ENCODE results near the gene NRIP1.
"Not testable (repeated sequence)": the region's sequence is repeated elsewhere in the genome, so short reads cannot be mapped to it uniquely, and the experiment has no call there.

NRIP1 gene

DNA sequence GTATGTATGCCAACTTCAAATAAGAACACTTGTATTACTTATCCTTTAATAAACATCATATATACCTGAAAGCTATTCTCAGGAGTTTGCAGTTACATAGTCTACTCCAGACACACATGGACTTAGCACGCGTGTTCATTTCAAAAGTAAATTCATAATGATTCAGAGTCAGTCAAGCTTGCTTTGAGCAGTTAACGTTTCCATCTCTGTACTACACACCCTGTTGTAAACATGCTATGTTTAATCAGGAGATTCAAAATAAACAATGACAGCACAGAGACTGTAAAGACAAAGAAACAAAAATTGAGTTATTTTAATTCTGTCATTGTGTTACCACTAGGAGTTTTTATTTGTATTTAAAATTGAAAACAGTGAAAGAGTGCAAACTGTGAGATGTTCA is 119.6 kb downstream of the NRIP1 start:
- H3K4me3 ChIP-seq (ENCODE audit: low read length) = no peak overlapping the region
- TF ChIP-seq, protein P1, sequence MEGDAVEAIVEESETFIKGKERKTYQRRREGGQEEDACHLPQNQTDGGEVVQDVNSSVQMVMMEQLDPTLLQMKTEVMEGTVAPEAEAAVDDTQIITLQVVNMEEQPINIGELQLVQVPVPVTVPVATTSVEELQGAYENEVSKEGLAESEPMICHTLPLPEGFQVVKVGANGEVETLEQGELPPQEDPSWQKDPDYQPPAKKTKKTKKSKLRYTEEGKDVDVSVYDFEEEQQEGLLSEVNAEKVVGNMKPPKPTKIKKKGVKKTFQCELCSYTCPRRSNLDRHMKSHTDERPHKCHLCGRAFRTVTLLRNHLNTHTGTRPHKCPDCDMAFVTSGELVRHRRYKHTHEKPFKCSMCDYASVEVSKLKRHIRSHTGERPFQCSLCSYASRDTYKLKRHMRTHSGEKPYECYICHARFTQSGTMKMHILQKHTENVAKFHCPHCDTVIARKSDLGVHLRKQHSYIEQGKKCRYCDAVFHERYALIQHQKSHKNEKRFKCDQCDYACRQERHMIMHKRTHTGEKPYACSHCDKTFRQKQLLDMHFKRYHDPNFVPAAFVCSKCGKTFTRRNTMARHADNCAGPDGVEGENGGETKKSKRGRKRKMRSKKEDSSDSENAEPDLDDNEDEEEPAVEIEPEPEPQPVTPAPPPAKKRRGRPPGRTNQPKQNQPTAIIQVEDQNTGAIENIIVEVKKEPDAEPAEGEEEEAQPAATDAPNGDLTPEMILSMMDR (IDR thresholded peaks at IDR 0.05; ENCODE audit: insufficient read depth, low read depth, low read length, missing control alignments) = no peak
- DNase-seq (ENCODE audit: low read depth) = no peak

DNA sequence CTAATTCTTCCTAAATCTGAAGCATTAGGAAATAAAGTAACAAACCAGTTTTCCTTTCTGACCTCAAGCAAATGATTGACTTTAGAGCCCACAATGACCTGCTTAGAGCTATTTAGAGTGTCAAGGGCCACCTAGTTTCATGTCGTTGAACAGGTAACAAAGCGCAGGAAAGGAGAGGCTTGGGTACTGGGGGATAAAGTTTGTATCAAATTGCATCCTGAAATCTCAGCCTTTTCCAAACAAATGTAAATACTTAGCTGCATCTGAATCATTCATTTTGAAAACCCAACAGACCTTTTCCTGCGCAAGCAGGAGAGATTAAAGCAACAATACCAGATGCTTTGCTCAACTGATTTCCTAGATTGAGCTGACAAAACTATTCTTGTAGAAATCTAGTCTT is 121.2 kb downstream of the NRIP1 start:
- no peak for DNase-seq (ENCODE audit: low read depth)
- no peak overlapping the region for H3K4me3 ChIP-seq (ENCODE audit: low read length)
- TF ChIP-seq, protein P1 (IDR thresholded peaks at IDR 0.05; ENCODE audit: insufficient read depth, low read depth, low read length, missing control alignments) = no peak

DNA sequence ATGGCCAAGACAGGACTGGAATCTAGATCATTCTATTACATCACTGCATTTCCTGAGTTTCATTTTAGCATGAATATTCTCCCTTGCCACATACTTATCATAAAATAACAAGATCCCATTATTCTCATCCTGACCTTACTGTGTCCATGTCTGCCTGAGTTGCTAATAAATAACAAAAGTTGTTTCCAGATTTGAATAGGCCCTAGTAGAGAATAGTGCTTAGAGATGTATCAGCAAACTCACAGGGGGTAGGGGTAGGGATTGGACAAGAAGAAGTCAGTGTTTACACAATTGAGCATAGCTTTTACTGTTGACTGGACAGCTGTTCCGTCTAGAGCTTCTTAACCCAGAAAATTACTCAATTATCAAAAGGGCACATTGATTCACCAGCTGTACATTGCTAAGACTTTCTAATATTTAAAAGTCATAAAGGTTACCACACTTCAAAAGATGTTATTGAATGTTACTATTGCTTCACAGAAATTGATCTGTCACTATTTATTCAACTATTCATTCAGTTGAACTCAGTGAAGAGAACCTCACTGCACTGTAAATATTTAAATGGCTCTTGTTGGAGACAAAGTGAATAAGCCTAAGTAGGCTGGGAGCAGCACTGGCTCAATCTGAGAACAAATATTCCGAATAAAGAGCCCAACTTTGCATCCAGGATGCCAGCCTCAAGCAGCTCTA is 121.9 kb downstream of the NRIP1 start:
- no peak overlapping the region for H3K4me3 ChIP-seq (ENCODE audit: low read length)
- TF ChIP-seq, protein P1 (IDR thresholded peaks at IDR 0.05; ENCODE audit: insufficient read depth, low read depth, low read length, missing control alignments) = no peak
- no peak for DNase-seq (ENCODE audit: low read depth)

DNA sequence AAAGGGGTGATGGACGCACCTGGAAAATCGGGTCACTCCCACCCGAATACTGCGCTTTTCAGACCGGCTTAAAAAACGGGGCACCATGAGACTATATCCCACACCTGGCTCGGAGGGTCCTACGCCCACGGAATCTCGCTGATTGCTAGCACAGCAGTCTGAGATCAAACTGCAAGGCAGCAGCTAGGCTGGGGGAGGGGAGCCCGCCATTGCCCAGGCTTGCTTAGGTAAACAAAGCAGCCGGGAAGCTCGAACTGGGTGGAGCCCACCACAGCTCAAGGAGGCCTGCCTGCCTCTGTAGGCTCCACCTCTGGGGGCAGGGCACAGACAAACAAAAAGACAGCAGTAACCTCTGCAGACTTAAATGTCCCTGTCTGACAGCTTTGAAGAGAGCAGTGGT is 137.5 kb downstream of the NRIP1 start:
- not testable (repeated sequence) for DNase-seq (ENCODE audit: low read depth); H3K4me3 ChIP-seq (ENCODE audit: low read length)

DNA sequence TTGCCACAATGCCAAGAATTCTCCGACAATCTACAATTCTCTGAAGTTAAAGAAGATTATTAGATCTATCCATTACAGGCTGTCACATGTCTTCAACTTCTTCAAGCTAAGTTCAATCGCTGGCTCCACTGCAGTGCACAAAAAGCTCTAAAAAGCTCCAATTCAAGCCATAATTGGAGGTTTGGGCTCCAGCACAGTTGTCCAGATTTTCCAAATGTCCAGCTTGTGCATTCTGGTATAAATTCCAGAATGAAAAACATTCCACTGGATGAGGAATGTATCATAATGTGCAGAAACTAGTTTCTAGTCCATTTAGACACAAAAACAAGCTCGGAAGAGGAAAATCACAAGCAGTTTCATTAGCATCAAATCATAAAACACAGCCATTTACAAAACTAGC is 138.6 kb downstream of the NRIP1 start:
- no peak for DNase-seq (ENCODE audit: low read depth)
- no peak overlapping the region for H3K4me3 ChIP-seq (ENCODE audit: low read length)
- TF ChIP-seq, protein P1 (IDR thresholded peaks at IDR 0.05; ENCODE audit: insufficient read depth, low read depth, low read length, missing control alignments) = no peak

DNA sequence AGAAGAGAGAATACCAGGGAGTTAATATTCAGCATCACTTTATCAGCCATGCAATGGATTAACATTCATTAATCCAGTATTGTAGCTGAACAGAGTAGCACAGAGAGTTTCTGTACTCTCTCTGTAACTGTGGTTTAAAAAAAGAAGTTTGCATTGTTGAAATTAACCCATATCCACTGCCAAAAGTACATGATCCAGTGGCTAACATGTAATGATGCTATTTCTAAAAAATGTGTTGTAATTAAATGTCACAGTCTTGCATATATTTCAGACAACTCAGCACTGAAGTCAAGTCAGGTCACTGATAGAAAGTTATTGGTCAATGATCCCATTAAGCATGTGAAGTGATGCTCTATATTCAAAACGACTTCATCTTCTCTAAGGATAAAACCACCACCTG is 141.3 kb downstream of the NRIP1 start:
- no peak overlapping the region for H3K4me3 ChIP-seq (ENCODE audit: low read length)
- TF ChIP-seq, protein P1 (IDR thresholded peaks at IDR 0.05; ENCODE audit: insufficient read depth, low read depth, low read length, missing control alignments) = no peak
- DNase-seq (ENCODE audit: low read depth) = no peak

DNA sequence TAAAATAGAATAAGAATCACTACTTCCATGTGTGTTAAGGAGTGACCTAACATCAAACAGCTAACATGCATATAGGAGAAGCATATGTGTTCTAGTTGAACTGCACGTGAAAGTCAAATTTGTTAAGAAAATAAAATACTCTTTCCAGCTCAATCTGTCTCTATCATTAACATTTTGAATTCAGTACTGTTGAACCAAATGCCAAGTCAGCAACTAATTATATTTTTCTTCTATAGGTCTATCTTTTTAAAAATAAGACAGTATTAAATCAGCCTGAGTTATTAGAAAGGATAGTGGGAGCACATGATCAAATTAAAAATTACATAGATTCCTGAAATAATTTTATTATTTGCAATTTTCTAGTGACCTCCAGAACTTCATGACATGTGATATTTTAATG is 141.8 kb downstream of the NRIP1 start:
- H3K4me3 ChIP-seq (ENCODE audit: low read length) = no peak overlapping the region
- DNase-seq (ENCODE audit: low read depth) = no peak
- TF ChIP-seq, protein P1 (IDR thresholded peaks at IDR 0.05; ENCODE audit: insufficient read depth, low read depth, low read length, missing control alignments) = no peak
